RWPE1 (cell line): ENCODE measurements around the gene RDH14.

Source experiments
- CTCF ChIA-PET: fragments of 350-600 bp; sonication (Branson Sonifier 250); formaldehyde crosslinking; extraction: SDS; loops from one replicate; lab custom pipeline; 2021; lab: Yijun Ruan, JAX
- POLR2A ChIA-PET: fragments of 400-600 bp; formaldehyde crosslinking; extraction: SDS; loops from one replicate; lab custom pipeline; 2020; ENCODE audit warnings: antibody characterized with exemption; ENCODE audit not compliant: low non-redundant PET; lab: Yijun Ruan, JAX
- DNase-seq: peaks from one replicate; pipeline ENCODE4 v3.0.0; 2012; ENCODE audit warnings: low spot score
- H3K27ac ChIP-seq: fragments of 450-650 bp; 2 replicates; pipeline ENCODE4 v1.5.1; 2017
- CTCF ChIP-seq: fragments of 450-650 bp; conservative IDR thresholded peaks from 2 replicates; pipeline ENCODE4 v1.5.1; 2017; ENCODE audit warnings: low read depth, mild to moderate bottlenecking

Gene RDH14

DNA sequence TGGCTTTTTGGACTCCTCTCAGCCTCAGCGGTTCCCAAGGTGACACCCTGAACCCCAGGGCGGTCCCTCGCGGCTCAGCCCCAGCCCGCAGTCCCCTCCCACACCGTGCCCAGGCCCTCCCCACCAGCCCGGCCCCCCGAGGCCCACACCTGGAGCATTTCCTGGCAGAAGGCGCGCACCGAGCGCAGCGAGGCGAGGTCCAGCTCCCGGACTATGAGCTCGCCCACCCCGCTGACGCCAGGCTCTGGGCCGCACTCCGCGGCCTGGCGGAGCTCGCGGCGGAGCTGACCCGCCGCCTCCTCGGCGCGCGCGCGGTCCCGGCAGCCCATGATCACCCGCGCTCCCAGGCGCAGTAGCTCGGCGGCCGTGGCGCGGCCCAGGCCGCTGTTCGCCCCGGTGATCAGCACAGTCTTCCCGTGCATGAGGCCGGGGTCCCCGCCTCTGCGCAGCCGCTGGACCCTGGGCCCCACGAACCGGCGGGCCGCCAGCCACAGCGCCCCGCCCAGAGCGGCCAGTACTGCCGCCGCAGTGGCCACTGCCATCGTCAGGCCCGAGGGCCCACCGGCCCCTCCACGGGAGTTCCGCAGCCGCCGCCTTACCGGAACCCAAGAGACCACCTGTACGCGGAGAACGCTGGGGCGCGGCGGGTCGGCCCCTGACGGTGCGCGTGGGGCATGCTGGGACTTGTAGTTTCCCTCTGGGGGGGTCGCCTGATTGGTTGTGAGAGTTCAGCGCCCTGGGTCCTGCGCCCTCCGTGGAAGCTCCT, at the start of gene RDH14:
TSS of gene RDH14 (minus strand) at position 623 of the 766 bp plus-strand sequence. CDS start at position 542, 81 bp downstream.
- CTCF ChIA-PET, result interaction anchor here (0.6 kb wide), 4 partner anchors 193 to 918 kb away, joined by 3 to 4 read pairs (median 3); no protein-coding TSS in a partner anchor
- peak; percentile 92 for DNase-seq

GRCh38 chr2:18610090-18610489, 49.6 kb upstream of the RDH14 start:
- no peak overlapping the region for H3K27ac ChIP-seq
- ChIA-PET CTCF (interaction anchor here (0.6 kb wide), 1 partner anchor 13 kb away, joined by 4 read pairs; no protein-coding TSS in a partner anchor), POLR2A (no interaction called here)
- DNase-seq, result no peak
- TF ChIP-seq CTCF, result no peak

More for the DNA sequence above, at the start of gene RDH14:
- POLR2A ChIA-PET, result interaction anchor here (0.6 to 0.8 kb wide), 2 partner anchors 14 to 60 kb away, joined by 3 read pairs; no protein-coding TSS in a partner anchor
- peak within 1 kb of the TSS; percentile 96 for H3K27ac ChIP-seq
- no peak for TF ChIP-seq CTCF

DNA sequence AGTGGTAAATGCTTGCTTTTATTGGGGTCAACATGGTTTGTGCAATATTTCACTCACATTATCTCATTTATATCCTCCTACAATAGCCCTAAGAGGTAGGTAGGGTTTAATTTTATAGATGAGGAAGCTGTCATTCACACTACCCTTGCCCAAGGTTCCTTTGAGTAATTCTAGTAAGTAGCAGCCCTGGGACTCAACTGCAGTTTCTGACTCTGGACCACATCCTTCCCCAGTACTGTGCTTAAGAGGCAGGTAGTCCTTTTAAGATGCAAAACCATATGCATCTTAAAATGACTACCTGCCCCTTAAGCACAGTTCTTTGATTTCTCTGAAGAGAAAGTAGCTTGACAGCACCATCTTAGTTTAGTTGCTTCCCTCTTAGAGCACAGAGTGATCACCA, 44.7 kb upstream of the RDH14 start:
- POLR2A ChIA-PET, result no interaction called here
- H3K27ac ChIP-seq, result no peak overlapping the region
- no peak for DNase-seq
- CTCF ChIA-PET, result no interaction called here
- no peak for TF ChIP-seq CTCF

DNA sequence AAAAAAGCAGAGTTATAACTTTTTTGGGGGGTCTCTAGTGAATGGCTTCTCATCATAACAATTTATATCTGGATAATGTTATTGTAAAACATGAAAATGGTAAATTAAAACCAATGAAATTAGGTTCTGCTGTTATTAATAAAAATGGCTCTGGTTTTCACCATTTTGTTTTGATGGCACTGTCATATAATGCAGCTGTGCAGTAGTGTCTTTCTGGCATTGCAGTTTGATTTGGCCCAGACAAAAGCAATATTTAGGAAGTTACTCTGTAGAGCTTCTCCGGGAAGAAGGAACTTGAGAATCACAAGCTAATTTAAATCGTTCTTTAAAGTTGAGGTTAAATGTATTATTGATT, 44.1 kb upstream of the RDH14 start:
- CTCF ChIA-PET, result interaction anchor here (0.5 to 0.6 kb wide), 2 partner anchors 72 to 989 kb away, joined by 5 read pairs; no protein-coding TSS in a partner anchor
- POLR2A ChIA-PET, result no interaction called here
- TF ChIP-seq CTCF, result no peak
- H3K27ac ChIP-seq, result no peak overlapping the region
- no peak for DNase-seq

GRCh38 chr2:18603854-18604530, 43.5 kb upstream of the RDH14 start:
- ChIA-PET POLR2A (no interaction called here), CTCF (interaction anchor here (0.5 to 0.6 kb wide), 2 partner anchors 72 to 988 kb away, joined by 5 read pairs; no protein-coding TSS in a partner anchor)
- DNase-seq, result no peak
- no peak overlapping the region for H3K27ac ChIP-seq
- no peak for TF ChIP-seq CTCF

DNA sequence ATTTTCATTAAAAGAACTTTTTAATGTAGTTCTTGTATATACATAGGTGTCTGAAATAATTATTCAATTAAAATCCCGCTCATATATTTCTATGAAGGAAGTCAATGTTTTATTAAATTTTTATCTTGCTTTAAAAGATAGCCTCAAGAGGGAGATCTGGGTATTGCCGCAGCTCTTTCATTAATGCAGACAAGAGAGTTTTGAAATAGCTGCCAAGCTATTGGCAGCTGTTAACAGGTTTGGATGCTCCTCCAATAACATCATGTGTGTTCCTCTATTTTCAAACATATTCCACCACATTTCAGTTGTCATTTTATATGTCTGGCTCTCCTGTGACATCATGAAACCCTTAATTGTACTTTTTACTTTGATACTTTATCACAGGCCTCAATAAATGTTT, 41.8 kb upstream of the RDH14 start:
- DNase-seq, result no peak
- ChIA-PET CTCF (no interaction called here), POLR2A (no interaction called here)
- no peak overlapping the region for H3K27ac ChIP-seq
- no peak for TF ChIP-seq CTCF
